Measurements from ENCODE around the gene THPO. TPM values are rescaled to one million over a fixed set of nuclear protein-coding genes. Genes with fewer than 3 reads are reported as not detected.

Gene THPO
- polyA plus RNA-seq, 1 experiment = 0.36 TPM

- H3K27me3 ChIP-seq (ENCODE audit: control insufficient read depth, insufficient read depth, low read length) = peaks cover 19% of the 10 kb centered on the region
- ChIA-PET CTCF (interaction anchor here (1.3 kb wide), 1 partner anchor 10 kb away, joined by 7 read pairs; no protein-coding TSS in a partner anchor), POLR2A (interaction anchor here (1.3 kb wide), 1 partner anchor 10 kb away, joined by 3 read pairs; no protein-coding TSS in a partner anchor)
- no peaks in the 10 kb centered on the region for H3K36me3 ChIP-seq (ENCODE audit: control insufficient read depth, insufficient read depth, low read length)
- TF ChIP-seq, protein P1, sequence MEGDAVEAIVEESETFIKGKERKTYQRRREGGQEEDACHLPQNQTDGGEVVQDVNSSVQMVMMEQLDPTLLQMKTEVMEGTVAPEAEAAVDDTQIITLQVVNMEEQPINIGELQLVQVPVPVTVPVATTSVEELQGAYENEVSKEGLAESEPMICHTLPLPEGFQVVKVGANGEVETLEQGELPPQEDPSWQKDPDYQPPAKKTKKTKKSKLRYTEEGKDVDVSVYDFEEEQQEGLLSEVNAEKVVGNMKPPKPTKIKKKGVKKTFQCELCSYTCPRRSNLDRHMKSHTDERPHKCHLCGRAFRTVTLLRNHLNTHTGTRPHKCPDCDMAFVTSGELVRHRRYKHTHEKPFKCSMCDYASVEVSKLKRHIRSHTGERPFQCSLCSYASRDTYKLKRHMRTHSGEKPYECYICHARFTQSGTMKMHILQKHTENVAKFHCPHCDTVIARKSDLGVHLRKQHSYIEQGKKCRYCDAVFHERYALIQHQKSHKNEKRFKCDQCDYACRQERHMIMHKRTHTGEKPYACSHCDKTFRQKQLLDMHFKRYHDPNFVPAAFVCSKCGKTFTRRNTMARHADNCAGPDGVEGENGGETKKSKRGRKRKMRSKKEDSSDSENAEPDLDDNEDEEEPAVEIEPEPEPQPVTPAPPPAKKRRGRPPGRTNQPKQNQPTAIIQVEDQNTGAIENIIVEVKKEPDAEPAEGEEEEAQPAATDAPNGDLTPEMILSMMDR (IDR thresholded peaks at IDR 0.05; ENCODE audit: insufficient read depth, low read depth, low read length) = no peak
- no peak overlapping the region for H3K4me3 ChIP-seq (ENCODE audit: low read depth, low read length)
- DNase-seq (ENCODE audit: low read depth) = no peak
Measured at GRCh38 chr3:184381261-184382224, 3.5 kb upstream of the THPO start.

- no peaks in the 10 kb centered on the region for H3K36me3 ChIP-seq (ENCODE audit: control insufficient read depth, insufficient read depth, low read length)
- DNase-seq (ENCODE audit: low read depth) = no peak
- peaks cover 19% of the 10 kb centered on the region for H3K27me3 ChIP-seq (ENCODE audit: control insufficient read depth, insufficient read depth, low read length)
- TF ChIP-seq, protein P1 (IDR thresholded peaks at IDR 0.05; ENCODE audit: insufficient read depth, low read depth, low read length) = no peak
- POLR2A ChIA-PET = interaction anchor here (1.3 kb wide), 1 partner anchor 9 kb away, joined by 3 read pairs; no protein-coding TSS in a partner anchor
- CTCF ChIA-PET = interaction anchor here (1.3 kb wide), 1 partner anchor 9 kb away, joined by 7 read pairs; no protein-coding TSS in a partner anchor
- H3K4me3 ChIP-seq (ENCODE audit: low read depth, low read length) = no peak overlapping the region; the same call in 1 of the 2 replicates
Measured at GRCh38 chr3:184380627-184381260, 2.7 kb upstream of the THPO start.

- peaks cover 19% of the 10 kb centered on the region for H3K27me3 ChIP-seq (ENCODE audit: control insufficient read depth, insufficient read depth, low read length)
- ChIA-PET CTCF (interaction anchor here (1.0 kb wide), 1 partner anchor 11 kb away, joined by 3 read pairs; no protein-coding TSS in a partner anchor), POLR2A (interaction anchor here (1.3 kb wide), 1 partner anchor 8 kb away, joined by 3 read pairs; no protein-coding TSS in a partner anchor)
- no peaks in the 10 kb centered on the region for H3K36me3 ChIP-seq (ENCODE audit: control insufficient read depth, insufficient read depth, low read length)
- DNase-seq (ENCODE audit: low read depth) = no peak
- peak overlapping the region; percentile 32 for H3K4me3 ChIP-seq (ENCODE audit: low read depth, low read length)
- TF ChIP-seq, protein P1 (IDR thresholded peaks at IDR 0.05; ENCODE audit: insufficient read depth, low read depth, low read length) = no peak
Measured at GRCh38 chr3:184380185-184380626, 2.2 kb upstream of the THPO start.

- CTCF ChIA-PET = interaction anchor here (1.0 to 1.5 kb wide), 2 partner anchors 10 to 134 kb away, joined by 3 to 6 read pairs; no protein-coding TSS in a partner anchor
- TF ChIP-seq, protein P1 (IDR thresholded peaks at IDR 0.05; ENCODE audit: insufficient read depth, low read depth, low read length) = no peak
- no peak for DNase-seq (ENCODE audit: low read depth)
- POLR2A ChIA-PET = interaction anchor here (1.0 kb wide), 1 partner anchor 20 kb away, joined by 6 read pairs; no protein-coding TSS in a partner anchor
- Histone ChIP-seq H3K4me3 (ENCODE audit: low read depth, low read length) (peak within 1 kb of the TSS; percentile 32), H3K36me3 (ENCODE audit: control insufficient read depth, insufficient read depth, low read length) (no peaks in the 10 kb centered on the region), H3K27me3 (ENCODE audit: control insufficient read depth, insufficient read depth, low read length) (peaks cover 19% of the 10 kb centered on the region)
Measured at GRCh38 chr3:184379358-184380184, 1.6 kb upstream of the THPO start, which contains the start of gene CHRD. TSS of gene CHRD (plus strand) at chr3:184380054. CDS start at chr3:184380319, 265 bp downstream.
